K562 (cell line): ENCODE measurements around the gene PAIP1. TPM values are rescaled to one million over a fixed set of nuclear protein-coding genes. Genes with fewer than 3 reads are reported as not detected.

Experiments
- ARNT ChIP-seq, 2 experiments: fragments of 450-650 bp; IDR thresholded peaks; 2 replicates each; pipeline ENCODE4 v1.6.1; 2016; ENCODE audit warnings: mild to moderate bottlenecking in 1 of 2
- CC2D1A ChIP-seq: fragments of 450-650 bp; IDR thresholded peaks from 2 replicates; pipeline ENCODE4 v1.6.1; 2017; ENCODE audit warnings: mild to moderate bottlenecking
- CSDE1 ChIP-seq, 2 experiments: fragments of 450-650 bp; IDR thresholded peaks; 2 replicates each; pipeline ENCODE4 v1.6.1; 2016; ENCODE audit warnings: mild to moderate bottlenecking in 1 of 2
- CXXC5 ChIP-seq: fragments of 250-450 bp; sonication (Bioruptor Pico); IDR thresholded peaks from 2 replicates; pipeline ENCODE4 v1.8.0; 2022; ENCODE audit warnings: inconsistent platforms, mild to moderate bottlenecking, moderate library complexity
- EP300 ChIP-seq: IDR thresholded peaks from 2 replicates; pipeline ENCODE4 v1.6.1; 2012; ENCODE audit warnings: low read length, improper control_type of control experiment
- FOXA1 ChIP-seq: fragments of 450-650 bp; IDR thresholded peaks from 2 replicates; pipeline ENCODE4 v1.6.1; 2016; ENCODE audit warnings: mild to moderate bottlenecking, borderline replicate concordance
- FOXJ3 ChIP-seq: sonication (generic); formaldehyde crosslinking; IDR thresholded peaks from 2 replicates; pipeline ENCODE4 v1.4.0; 2020; ENCODE audit warnings: mild to moderate bottlenecking, missing genetic modification reagents
- HNRNPK ChIP-seq: fragments of 200-400 bp; formaldehyde crosslinking; IDR thresholded peaks from one replicate; pipeline ENCODE4 v1.6.1; 2018; ENCODE audit warnings: mild to moderate bottlenecking, low read depth, low read length; ENCODE audit not compliant: poor library complexity, severe bottlenecking
- JUNB ChIP-seq: fragments of 450-650 bp; formaldehyde crosslinking; conservative IDR thresholded peaks from 2 replicates; pipeline ENCODE4 v1.4.0; 2020; ENCODE audit warnings: mild to moderate bottlenecking
- KDM2B ChIP-seq: fragments of 250-450 bp; sonication (Bioruptor Pico); IDR thresholded peaks from 2 replicates; pipeline ENCODE4 v1.8.0; 2021; ENCODE audit warnings: mild to moderate bottlenecking, moderate library complexity
- KHSRP ChIP-seq: fragments of 450-650 bp; IDR thresholded peaks from 2 replicates; pipeline ENCODE4 v1.6.1; 2017
- NCOA2 ChIP-seq, 2 experiments: fragments of 450-650 bp; IDR thresholded peaks; 2 replicates each; pipeline ENCODE4 v1.6.1; 2018; ENCODE audit warnings: mild to moderate bottlenecking in 2 of 2, moderate library complexity in 1 of 2; ENCODE audit not compliant: partially characterized antibody in 2 of 2
- NR2F6 ChIP-seq: fragments of 450-650 bp; formaldehyde crosslinking; IDR thresholded peaks from 2 replicates; pipeline ENCODE4 v1.4.0; 2020; ENCODE audit warnings: mild to moderate bottlenecking
- NR3C1 ChIP-seq: sonication (generic); formaldehyde crosslinking; IDR thresholded peaks from 2 replicates; pipeline ENCODE4 v1.8.1; 2022; ENCODE audit warnings: missing genetic modification reagents
- PCBP2 ChIP-seq: fragments of 200-400 bp; formaldehyde crosslinking; IDR thresholded peaks from 2 replicates; pipeline ENCODE4 v1.6.1; 2018; ENCODE audit warnings: low read length, low read depth, mild to moderate bottlenecking, moderate library complexity; ENCODE audit not compliant: poor library complexity, severe bottlenecking
- PML ChIP-seq: IDR thresholded peaks from 2 replicates; pipeline ENCODE4 v1.6.1; 2012; ENCODE audit warnings: low read length, inconsistent platforms
- POLR2AphosphoS2 ChIP-seq: IDR thresholded peaks from 2 replicates; pipeline ENCODE4 v1.6.1; 2012; ENCODE audit warnings: low read length, improper control_type of control experiment
- SMARCA4 ChIP-seq: fragments of 450-650 bp; IDR thresholded peaks from 2 replicates; pipeline ENCODE4 v1.6.1; 2016
- SRSF1 ChIP-seq: fragments of 200-400 bp; formaldehyde crosslinking; IDR thresholded peaks from 2 replicates; pipeline ENCODE4 v1.6.1; 2017; ENCODE audit warnings: mild to moderate bottlenecking, low read depth, low read length, moderate library complexity
- TEAD1 ChIP-seq, 2 experiments: fragments of 450-650 bp in 1 of 2; sonication (generic) in 1 of 2; formaldehyde crosslinking; IDR thresholded peaks; 2 replicates each; pipeline versions ENCODE4 v1.4.0 to v1.8.0; 2020 to 2022; ENCODE audit warnings: mild to moderate bottlenecking in 2 of 2, missing genetic modification reagents in 1 of 2
- XRCC3 ChIP-seq: fragments of 450-650 bp; IDR thresholded peaks from 2 replicates; pipeline ENCODE4 v1.6.1; 2017; ENCODE audit warnings: mild to moderate bottlenecking, moderate library complexity
- ZBTB2 ChIP-seq: fragments of 450-650 bp; IDR thresholded peaks from 2 replicates; pipeline ENCODE4 v1.6.1; 2016; ENCODE audit warnings: antibody characterized with exemption
- ZFP91 ChIP-seq: sonication (generic); formaldehyde crosslinking; IDR thresholded peaks from 2 replicates; pipeline ENCODE4 v1.8.0; 2022; ENCODE audit warnings: mild to moderate bottlenecking, missing genetic modification reagents
- ZNF134 ChIP-seq: fragments of 250-450 bp; sonication (Bioruptor Pico); conservative IDR thresholded peaks from 2 replicates; pipeline ENCODE4 v1.4.0; 2020
- ZNF263 ChIP-seq: sonication (generic); formaldehyde crosslinking; IDR thresholded peaks from 2 replicates; pipeline ENCODE4 v1.8.0; 2022; ENCODE audit warnings: mild to moderate bottlenecking, missing genetic modification reagents, borderline replicate concordance
- ZNF408 ChIP-seq: fragments of 250-450 bp; sonication (Bioruptor Pico); IDR thresholded peaks from 2 replicates; pipeline ENCODE4 v1.4.0; 2020; ENCODE audit warnings: low read depth, mild to moderate bottlenecking, moderate library complexity
- polyA plus RNA-seq, 8 experiments: library from polyadenylated mRNA; depleted of rRNA in 4 of 8; stranded (reverse) in 5 of 8; unstranded in 3 of 8; fragments of >200 nt; fragmentation: Nextera tagmentation in 2 of 8; fragmentation: Illumina TruSeq in 1 of 8; extraction: Ambion mirVana in 2 of 8; extraction: Trizol in 1 of 8; gene quantifications; 2 replicates each; pipeline versions ENCODE4 v1.2.1 to v1.2.3, GENCODE V29; 2011 to 2014; ENCODE audit warnings: inconsistent platforms in 1 of 8, missing spikeins in 1 of 8
- total RNA-seq, 7 experiments: library from RNA; depleted of rRNA in 6 of 7; stranded (reverse); fragments of >200 nt in 6 of 7; fragmentation: Illumina TruSeq in 2 of 7; extraction: Trizol in 2 of 7; gene quantifications; 2 replicates each; pipeline versions ENCODE4 v1.2.1 to v1.2.3, GENCODE V29; 2011 to 2021; ENCODE audit warnings: low replicate concordance in 1 of 7
- TF ChIP-seq, protein P1 (sequence below): fragments of 250-450 bp; sonication (Bioruptor Pico); IDR thresholded peaks from 2 replicates; pipeline ENCODE4 v1.5.0; 2020; ENCODE audit warnings: mild to moderate bottlenecking, borderline replicate concordance

Gene PAIP1
- total and polyA plus RNA-seq, 9 of the 15 experiments (the other 6 are each of a cell fraction or from before 2014, with no cell fraction given) = 51.7 to 181 (median 102) TPM

DNA sequence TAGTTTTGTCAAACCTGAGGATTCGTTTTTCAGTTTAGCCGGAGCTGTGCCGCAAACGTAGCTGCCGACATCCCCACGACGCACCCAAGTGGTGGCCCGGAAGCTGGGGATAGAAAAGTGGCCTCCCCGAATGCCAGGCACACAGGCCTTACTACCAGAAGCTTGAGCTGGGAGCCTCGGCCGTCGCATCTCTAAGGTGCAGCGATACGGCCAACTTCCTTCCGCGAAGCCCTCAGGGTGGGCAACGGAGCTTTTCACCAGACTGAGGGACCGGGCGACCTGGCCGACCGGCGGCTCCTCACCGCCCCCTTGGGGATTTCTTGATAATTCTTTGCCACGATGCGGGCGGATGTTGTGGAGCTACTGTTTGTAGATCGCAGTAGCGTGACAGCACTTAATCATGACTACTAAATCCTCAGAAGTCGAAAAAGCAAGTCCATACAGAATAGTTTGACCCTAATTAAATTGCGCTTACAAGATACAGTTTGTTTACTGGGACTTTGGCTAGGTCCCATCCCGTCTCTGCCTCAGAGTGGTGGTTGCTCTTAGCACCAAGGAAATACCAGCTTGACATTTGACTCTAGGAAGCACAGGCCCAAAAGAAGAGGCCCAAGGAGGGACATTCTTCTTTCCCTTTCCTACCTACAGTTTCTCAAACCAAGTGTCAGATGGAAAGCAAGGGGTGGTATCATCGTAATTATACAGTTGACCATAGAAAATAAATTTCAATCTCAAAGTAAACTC is 72.6 kb downstream of the PAIP1 start (continued):
- TF ChIP-seq HNRNPK = no peak
- peak; percentile 44; the same call in 1 of the 2 replicates for TF ChIP-seq ZNF263 (CRISPR knock-in tag)
- TF ChIP-seq NR3C1 (CRISPR knock-in tag) = no peak
- no peak for TF ChIP-seq SRSF1
- no peak for TF ChIP-seq ZNF408 (CRISPR knock-in tag)
- peak; percentile 31; the same call in 1 of the 2 replicates for TF ChIP-seq EP300
- TF ChIP-seq, protein P1, sequence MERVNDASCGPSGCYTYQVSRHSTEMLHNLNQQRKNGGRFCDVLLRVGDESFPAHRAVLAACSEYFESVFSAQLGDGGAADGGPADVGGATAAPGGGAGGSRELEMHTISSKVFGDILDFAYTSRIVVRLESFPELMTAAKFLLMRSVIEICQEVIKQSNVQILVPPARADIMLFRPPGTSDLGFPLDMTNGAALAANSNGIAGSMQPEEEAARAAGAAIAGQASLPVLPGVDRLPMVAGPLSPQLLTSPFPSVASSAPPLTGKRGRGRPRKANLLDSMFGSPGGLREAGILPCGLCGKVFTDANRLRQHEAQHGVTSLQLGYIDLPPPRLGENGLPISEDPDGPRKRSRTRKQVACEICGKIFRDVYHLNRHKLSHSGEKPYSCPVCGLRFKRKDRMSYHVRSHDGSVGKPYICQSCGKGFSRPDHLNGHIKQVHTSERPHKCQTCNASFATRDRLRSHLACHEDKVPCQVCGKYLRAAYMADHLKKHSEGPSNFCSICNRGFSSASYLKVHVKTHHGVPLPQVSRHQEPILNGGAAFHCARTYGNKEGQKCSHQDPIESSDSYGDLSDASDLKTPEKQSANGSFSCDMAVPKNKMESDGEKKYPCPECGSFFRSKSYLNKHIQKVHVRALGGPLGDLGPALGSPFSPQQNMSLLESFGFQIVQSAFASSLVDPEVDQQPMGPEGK (CRISPR knock-in tag) = peak; percentile 57; the same call in 1 of the 2 replicates
- TF ChIP-seq KDM2B (CRISPR knock-in tag) = no peak
- no peak for TF ChIP-seq JUNB
- TF ChIP-seq PCBP2 = no peak
- peak; percentile 31; the same call in 1 of the 2 replicates for TF ChIP-seq SMARCA4
- no peak for TF ChIP-seq ZNF134 (CRISPR knock-in tag)
- TF ChIP-seq NR2F6 = no peak
- TF ChIP-seq PML = peak; percentile 11; the same call in 1 of the 2 replicates
- peak; percentile 46; the same call in 1 of the 2 replicates for TF ChIP-seq CXXC5 (CRISPR knock-in tag)
- TF ChIP-seq FOXA1 = no peak
- no peak for TF ChIP-seq FOXJ3 (CRISPR knock-in tag)
- TF ChIP-seq ZBTB2 = no peak
- TF ChIP-seq XRCC3 = no peak
- TF ChIP-seq NCOA2 (IDR thresholded peaks at IDR 0.05; ENCODE audit: partially characterized antibody in 2 of 2) = no peak
- no peak for TF ChIP-seq KHSRP
- TF ChIP-seq TEAD1 (CRISPR knock-in tag; IDR thresholded peaks at IDR 0.05) = no peak
- no peak for TF ChIP-seq ZFP91
- TF ChIP-seq ARNT (IDR thresholded peaks at IDR 0.05) = 0 out of 4 replicates have a peak, but pooled peaks of 1 of the 2 experiments have one; percentile 64
- peak; percentile 39 for TF ChIP-seq CC2D1A
- no peak for TF ChIP-seq CSDE1 (IDR thresholded peaks at IDR 0.05)
- TF ChIP-seq POLR2AphosphoS2 = 0 out of 2 replicates have a peak, but pooled peaks have one; percentile 1
